NCI-H446 treated with DMSO at 0.1 percent for 48 hours (cell line): Measurements from ENCODE around the gene LY9.

Experiments used
- DNase-seq: peaks from one replicate; lab custom pipeline; 2025; lab: John Stamatoyannopoulos, UW

The LY9 gene

GRCh38 chr1:160836981-160837557 lies 41.1 kb downstream of the LY9 start:
- DNase-seq: no peak

DNA sequence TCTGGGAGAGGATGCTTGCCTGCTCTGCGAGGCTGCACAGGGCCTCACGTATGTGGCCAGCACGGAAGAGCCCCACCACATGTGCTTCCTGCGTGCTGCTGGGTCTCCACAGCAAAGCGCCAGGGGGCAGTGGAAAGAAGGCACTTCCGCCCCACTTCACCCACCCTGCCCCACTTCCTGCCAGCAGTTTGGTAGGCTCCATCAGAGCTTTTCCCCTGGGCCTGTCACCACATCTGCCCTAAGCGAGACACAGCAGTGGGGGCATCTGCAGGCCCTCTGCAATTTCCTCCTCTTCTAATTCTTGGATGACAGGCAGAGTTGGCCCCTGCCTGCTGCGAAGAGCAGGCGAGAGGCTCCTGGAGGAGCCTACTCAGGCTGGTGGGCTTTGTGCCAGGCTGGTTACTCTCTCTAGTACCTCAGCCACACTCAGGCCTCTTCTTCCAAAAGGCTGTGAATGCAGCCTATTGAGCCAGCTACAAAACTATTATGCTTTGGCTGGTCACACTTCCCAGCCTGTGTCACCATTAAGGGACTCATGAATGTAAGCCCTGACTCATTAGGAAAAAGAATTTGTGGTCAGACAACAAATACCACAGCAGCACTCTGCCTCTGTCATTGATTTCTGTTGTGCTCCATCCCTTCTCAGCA lies 41.7 kb downstream of the LY9 start:
- no peak for DNase-seq

GRCh38 chr1:160838888-160839287 lies 42.9 kb downstream of the LY9 start:
- DNase-seq: no peak

GRCh38 chr1:160839746-160840145 lies 43.8 kb downstream of the LY9 start:
- no peak for DNase-seq

DNA sequence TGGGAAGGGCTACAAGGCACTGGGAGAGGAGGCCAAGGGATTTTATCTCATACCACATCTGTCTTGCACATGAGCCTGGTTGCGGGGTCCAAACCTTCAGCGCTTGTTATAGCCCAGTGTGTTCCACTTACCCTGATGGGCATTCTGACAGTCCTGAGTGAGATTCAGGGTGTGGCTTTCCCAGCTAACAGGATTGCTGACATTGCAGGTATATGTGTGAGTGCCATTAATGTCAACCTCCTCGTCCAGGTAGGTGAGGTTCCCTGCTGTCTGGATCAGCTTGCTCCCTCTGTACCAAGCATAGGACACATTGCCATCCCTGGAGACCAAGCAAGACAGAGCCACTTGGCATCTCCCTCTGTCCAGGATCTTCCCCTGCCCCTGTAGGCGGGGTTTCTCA lies 45.1 kb downstream of the LY9 start:
- no peak for DNase-seq

DNA sequence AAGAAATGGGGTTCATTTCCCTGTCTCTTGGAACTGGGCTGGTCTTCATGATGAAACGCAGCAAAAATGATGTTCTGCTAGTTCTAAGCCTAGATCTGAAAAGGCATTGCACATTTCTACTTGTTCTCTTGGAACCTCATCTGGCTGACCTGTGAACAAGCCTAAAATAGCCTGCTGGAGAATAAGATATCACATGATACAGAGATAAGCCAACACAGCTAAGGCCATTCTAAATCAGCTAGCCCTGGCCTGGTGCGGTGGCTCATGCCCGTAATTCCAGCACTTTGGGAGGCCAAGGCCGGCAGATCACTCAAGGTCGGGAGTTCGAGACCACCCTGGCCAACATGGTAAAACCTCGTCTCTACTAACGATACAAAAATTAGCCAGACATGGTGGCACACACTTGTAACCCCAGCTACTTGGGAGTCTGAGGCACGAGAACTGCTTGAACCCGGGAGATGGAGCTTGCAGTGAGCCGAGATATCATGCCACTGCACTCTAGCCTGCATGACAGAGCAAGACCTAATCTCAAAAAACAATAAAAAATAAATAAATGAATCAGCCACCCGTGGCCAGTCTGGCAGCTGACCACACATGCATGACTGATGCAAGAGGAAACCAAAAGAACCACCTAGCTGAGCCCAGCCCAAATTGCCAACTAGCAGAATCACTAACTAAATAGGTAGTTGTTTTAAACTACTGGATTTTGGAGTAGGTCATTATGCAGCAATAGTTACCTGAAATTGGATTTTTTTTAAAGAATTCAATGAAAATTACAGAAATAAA lies 48.7 kb downstream of the LY9 start:
- DNase-seq: no peak

DNA sequence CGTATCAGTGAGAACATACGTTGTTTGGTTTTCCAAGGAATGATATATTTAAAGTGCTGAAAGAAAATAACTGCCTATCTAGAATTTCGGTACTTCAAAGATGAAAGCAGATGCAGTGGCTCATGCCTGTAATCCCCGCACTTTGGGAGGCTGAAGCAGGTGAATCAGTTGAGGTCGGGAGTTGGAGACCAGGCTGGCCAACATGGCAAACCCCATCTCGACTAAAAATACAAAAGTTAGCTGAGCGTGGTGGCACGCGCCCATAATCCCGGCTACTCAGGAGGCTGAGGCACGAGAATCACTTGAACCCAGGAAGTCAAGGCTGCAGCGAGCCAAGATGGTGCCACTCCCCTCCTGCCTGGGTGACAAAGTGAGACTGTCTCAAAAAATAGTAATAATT lies 50.3 kb downstream of the LY9 start:
- DNase-seq: no peak

GRCh38 chr1:160850541-160850940 lies 54.6 kb downstream of the LY9 start:
- DNase-seq: no peak

GRCh38 chr1:160850993-160851392 lies 55.0 kb downstream of the LY9 start:
- no peak for DNase-seq

- DNase-seq: no peak
Measured at GRCh38 chr1:160853014-160853413, 57.0 kb downstream of the LY9 start.

DNA sequence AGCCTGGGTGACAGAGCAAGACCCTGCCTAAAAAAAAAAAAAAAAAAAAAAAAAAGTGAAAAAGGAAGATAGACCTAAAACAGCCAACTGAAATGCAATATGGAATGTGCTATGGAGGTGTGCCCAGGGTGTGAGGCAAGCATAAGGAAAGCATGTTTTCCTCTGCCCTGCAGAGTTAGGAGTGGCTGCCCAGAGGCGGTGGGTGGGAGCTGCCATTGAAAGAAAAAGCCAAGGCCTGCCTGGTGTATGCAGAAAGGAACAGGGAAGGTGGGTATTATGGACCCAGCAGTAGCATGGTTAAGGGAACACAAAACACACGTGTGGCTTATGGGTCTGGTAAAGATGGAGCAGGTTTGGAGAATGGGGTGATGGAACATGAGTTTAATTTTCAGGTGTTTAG lies 57.8 kb downstream of the LY9 start:
- no peak for DNase-seq

GRCh38 chr1:160855181-160855981 lies 59.4 kb downstream of the LY9 start:
- no peak for DNase-seq

DNA sequence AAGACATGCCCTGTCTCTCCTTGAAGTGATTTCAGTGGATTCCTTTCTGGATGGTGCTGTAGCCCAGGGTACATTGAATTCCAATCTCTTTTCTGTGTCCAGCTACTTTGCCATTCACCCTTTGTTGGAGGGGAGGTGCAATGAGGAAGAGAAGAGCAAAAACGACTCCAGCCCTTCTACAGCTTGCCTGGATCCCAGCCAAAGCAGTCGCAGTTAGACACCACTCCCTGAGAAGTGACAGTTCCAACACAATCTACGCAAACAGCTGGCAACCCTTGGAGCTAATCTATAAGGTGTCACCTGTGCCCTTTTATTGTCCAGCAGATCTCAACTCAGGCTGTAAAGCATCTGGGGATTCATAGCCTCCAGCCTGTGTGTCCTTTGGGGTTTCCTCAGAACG lies 62.1 kb downstream of the LY9 start:
- DNase-seq: no peak

GRCh38 chr1:160858507-160858906 lies 62.5 kb downstream of the LY9 start:
- DNase-seq: no peak

GRCh38 chr1:160859166-160859565 lies 63.2 kb downstream of the LY9 start:
- DNase-seq: no peak

DNA sequence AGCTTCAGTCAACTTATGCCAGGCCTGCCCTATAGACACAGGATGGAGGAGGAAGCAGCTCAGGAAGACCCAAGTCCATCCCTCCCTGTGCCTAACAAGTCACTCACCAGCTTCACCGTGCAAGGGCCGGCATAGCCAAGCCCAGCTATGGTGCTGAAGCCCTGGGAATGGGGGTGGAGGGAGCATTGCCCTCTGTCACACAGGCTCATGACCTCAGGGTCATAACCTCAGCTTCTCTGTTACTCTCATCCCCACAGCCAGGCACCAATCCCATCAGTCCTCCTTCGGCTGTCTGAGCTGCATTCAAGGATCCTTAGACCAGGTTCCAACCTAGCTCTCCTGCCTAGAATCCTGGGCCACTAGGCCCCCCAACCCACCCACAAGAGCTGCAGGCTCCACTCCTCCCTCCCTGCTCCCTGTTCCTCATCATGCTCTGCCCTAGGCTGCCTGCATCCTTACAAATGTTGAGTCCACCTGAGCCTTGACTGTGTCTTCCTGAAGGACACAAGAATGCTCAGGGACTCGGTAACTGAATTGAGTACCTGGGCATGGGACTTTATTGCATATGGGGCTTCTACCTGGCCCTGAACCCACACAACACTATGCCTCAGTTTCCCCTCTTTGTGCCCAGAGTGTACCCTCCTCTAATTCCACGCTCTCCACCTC lies 65.0 kb downstream of the LY9 start:
- no peak for DNase-seq

DNA sequence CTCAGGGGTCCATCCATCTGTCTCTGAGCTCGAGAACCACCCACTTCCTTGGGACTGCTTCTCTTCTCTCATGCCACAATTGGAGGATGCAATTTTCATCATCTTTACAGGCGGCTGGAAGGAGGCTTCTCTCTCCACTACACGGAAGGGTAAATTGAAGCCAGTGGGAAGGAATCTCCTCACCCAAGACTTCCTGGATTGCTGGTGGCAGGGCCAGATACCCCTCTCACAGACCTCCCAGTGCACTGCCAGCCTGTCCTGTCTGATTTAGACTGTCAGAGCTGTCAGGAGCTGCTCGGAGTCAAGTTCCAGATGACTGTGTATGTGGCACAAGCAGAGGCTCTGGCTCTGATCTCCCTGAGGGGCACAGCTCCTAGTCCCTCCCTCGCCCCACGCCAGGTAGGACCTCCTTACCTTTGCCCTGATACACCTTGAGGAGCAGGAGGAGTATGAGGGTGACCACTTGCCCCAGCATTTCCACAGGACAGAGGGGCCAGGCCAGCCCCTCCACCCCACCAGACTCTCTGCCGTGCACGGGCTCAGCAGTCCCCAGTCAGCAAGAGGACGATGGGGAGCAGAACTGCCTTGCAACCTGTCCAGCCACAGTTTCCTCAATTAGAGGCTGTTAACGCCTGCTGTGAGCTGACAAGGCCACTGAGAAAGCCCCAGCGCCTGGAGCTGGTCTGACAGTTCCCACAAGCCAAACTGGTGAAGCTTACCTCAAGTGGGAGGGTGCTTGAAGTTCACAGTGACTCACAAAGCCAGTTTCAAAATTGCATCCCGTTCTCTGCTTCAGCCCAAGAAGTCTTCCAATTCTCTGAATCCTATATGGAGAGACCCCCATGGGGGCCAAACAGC lies 66.5 kb downstream of the LY9 start, which contains the start of gene CD244:
TSS of gene CD244 (minus strand) at position 685 of the 858 bp plus-strand sequence. CDS start at position 475, 210 bp downstream.
- no peak for DNase-seq

GRCh38 chr1:160863061-160863773 lies 67.2 kb downstream of the LY9 start:
- no peak for DNase-seq

- DNase-seq: no peak
Measured at GRCh38 chr1:160863774-160864131, 67.8 kb downstream of the LY9 start.

- no peak for DNase-seq
Measured at GRCh38 chr1:160864173-160864572, 68.2 kb downstream of the LY9 start.
